Tibial artery (tissue), 4 donors: ENCODE results near the gene SAP30.
A peak's percentile ranks its signal among the peaks of the same experiment; 100 is the strongest.

Experiments used
- DNase-seq, 2 donors: peaks; one replicate each; pipeline ENCODE4 v3.0.0-alpha.2; 2019
- H3K27ac ChIP-seq, 2 donors: fragments of 200-600 bp; sonication (generic) in 1 of 2; 1 replicate in 1 of 2; 2 replicates in 1 of 2; pipeline ENCODE4 v1.5.1; 2018 to 2019; ENCODE audit warnings: mild to moderate bottlenecking in 1 of 2
- H3K27me3 ChIP-seq, 2 donors: fragments of 200-600 bp; sonication (generic) in 1 of 2; one replicate each; pipeline versions ENCODE4 v1.5.1 to v1.6.0; 2016 to 2019
- H3K36me3 ChIP-seq, 3 donors: fragments of 200-600 bp; sonication (generic) in 2 of 3; one replicate each; pipeline ENCODE4 v1.5.1; 2016 to 2019; ENCODE audit warnings: mild to moderate bottlenecking in 2 of 3
- H3K4me1 ChIP-seq, 4 donors: fragments of 200-600 bp; sonication (generic) in 2 of 4; 1 replicate in 3 of 4; 2 replicates in 1 of 4; pipeline ENCODE4 v1.5.1; 2016 to 2019
- H3K4me3 ChIP-seq, 2 donors: fragments of 200-600 bp; sonication (generic) in 1 of 2; 1 replicate in 1 of 2; 2 replicates in 1 of 2; pipeline ENCODE4 v1.5.1; 2018 to 2019; ENCODE audit warnings: mild to moderate bottlenecking in 2 of 2
- H3K9me3 ChIP-seq, 3 donors: fragments of 200-600 bp; sonication (generic) in 1 of 3; one replicate each; pipeline ENCODE4 v1.5.1; 2016 to 2019
- intact Hi-C: fragments of 100-400 bp; cut with DNase I; formaldehyde crosslinking; loops from one replicate; pipeline ENCODE4 v1.15.0; 2023; ENCODE audit warnings: low total_unique reads
- TF ChIP-seq, protein P1 (sequence below), 2 experiments: fragments of 200-600 bp in 1 of 2; fragments of 450-650 bp in 1 of 2; IDR thresholded peaks; one replicate each; pipeline ENCODE4 v1.5.1; 2017 to 2019; ENCODE audit warnings: antibody characterized with exemption in 2 of 2, mild to moderate bottlenecking in 1 of 2, moderate library complexity in 1 of 2

The SAP30 gene

DNA sequence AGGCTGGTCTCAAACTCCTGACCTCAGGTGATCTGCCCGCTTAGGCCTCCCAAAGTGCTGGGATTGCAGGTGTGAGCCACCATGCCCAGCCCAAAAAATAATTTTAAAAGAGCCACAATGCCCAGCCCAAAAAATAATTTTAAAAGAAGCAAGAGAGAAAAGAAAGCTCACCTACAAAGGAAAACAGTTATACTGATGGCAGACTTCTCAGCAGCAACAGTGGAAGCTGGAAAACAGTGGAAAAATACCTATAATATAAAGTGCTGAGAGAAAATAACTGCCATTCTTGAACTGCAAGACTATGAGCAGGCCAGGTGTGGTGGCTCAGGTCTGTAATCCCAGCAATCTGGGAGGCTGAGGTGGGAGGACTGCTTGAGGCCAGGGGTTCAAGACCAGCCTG is 23.3 kb upstream of the SAP30 start:
- intact Hi-C loops, result no loop called here

DNA sequence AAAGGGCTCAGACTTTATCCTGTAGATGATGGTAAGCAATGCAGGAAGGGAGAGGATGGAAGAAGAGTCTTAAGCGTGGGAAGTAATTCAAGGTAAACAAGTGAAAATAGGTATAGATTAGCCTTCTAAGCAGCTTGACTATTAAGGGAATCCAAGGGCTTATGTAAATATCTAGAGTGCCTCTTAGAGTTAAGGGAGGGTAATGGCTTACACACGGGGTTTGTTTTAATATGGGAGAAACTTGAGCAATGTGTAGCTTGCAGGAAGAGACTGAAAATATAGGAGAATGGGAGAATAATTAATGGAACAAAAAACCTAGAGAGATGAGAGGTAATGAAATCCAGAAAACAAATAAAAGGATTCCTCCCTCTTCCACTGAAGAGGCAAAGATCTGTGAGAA is 12.8 kb upstream of the SAP30 start:
- H3K27ac ChIP-seq, result no peak overlapping the region
- H3K4me3 ChIP-seq, result no peak overlapping the region
- no peaks in the 10 kb centered on the region for H3K27me3 ChIP-seq
- intact Hi-C loops, result no loop called here
- no peak for DNase-seq
- H3K36me3 ChIP-seq, result no peaks in the 10 kb centered on the region
- no peaks in the 10 kb centered on the region for H3K9me3 ChIP-seq
- TF ChIP-seq, protein P1, sequence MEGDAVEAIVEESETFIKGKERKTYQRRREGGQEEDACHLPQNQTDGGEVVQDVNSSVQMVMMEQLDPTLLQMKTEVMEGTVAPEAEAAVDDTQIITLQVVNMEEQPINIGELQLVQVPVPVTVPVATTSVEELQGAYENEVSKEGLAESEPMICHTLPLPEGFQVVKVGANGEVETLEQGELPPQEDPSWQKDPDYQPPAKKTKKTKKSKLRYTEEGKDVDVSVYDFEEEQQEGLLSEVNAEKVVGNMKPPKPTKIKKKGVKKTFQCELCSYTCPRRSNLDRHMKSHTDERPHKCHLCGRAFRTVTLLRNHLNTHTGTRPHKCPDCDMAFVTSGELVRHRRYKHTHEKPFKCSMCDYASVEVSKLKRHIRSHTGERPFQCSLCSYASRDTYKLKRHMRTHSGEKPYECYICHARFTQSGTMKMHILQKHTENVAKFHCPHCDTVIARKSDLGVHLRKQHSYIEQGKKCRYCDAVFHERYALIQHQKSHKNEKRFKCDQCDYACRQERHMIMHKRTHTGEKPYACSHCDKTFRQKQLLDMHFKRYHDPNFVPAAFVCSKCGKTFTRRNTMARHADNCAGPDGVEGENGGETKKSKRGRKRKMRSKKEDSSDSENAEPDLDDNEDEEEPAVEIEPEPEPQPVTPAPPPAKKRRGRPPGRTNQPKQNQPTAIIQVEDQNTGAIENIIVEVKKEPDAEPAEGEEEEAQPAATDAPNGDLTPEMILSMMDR (IDR thresholded peaks at IDR 0.05), result no peak
- H3K4me1 ChIP-seq, result peaks cover 0 to 5% (median 0%) of the 10 kb centered on the region in 4 donors

More for the DNA sequence above, 23.3 kb upstream of the SAP30 start:
- TF ChIP-seq, protein P1 (IDR thresholded peaks at IDR 0.05), result no peak
- peaks cover 0 to 19% (median 2%) of the 10 kb centered on the region in 4 donors for H3K4me1 ChIP-seq
- no peaks in the 10 kb centered on the region for H3K9me3 ChIP-seq
- H3K27ac ChIP-seq, result no peak overlapping the region
- DNase-seq, result no peak
- H3K4me3 ChIP-seq, result no peak overlapping the region
- no peaks in the 10 kb centered on the region for H3K27me3 ChIP-seq
- no peaks in the 10 kb centered on the region for H3K36me3 ChIP-seq

DNA sequence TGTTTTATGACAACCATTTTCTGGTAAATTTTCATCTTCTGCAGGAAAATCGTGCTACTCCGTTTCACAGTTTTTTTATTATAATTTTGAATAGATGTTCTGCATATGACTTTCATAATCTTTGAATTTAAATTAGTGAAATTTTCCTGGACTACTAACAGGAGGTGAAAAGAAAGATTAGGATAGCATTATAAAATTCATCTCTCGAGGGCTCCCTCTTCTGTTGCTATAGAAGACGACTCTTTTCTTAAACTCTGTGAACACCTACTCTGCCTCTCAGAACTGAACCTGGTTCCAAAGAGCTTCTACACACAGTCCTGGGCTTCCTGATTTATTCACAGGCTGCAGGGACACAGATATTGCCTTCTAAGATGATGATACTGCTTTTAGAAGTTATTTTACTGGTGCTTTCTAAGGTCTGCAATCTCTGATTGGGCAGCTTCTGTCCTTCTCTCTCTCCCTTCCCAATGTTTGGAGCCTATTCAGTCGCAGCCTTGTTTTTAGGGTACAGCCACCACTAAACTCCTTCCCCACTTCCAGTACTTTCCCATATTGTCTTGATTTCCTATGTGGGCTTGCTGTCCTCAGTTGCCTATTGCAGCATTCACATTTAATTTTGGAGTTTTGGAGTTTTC is 10.1 kb upstream of the SAP30 start:
- intact Hi-C loops, result no loop called here
- TF ChIP-seq, protein P1 (IDR thresholded peaks at IDR 0.05), result peak in 1 of 2 experiments; percentile 24

DNA sequence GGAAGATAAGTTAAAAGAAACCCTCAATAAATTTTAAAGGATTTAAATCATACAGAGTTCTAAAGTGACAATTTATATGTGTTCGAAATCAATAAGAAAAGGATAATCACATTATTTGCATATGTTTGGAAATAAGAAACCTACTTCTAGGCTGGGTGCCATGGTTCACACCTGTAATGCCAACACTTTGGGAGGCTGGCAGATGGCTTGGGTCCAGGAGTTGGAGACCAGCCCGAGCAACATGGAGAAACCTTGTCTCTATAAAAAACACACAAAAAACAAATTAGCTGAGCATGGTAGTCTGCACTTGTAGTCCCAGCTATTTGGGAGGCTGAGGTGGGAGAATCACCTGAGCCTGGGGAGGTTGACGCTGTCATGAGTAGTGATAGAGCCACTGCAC is 8.1 kb upstream of the SAP30 start:
- Histone ChIP-seq H3K27me3 (no peaks in the 10 kb centered on the region), H3K9me3 (no peaks in the 10 kb centered on the region), H3K4me1 (peaks cover 0 to 19% (median 3%) of the 10 kb centered on the region in 4 donors), H3K36me3 (no peaks in the 10 kb centered on the region), H3K4me3 (no peak overlapping the region), H3K27ac (no peak overlapping the region)
- intact Hi-C loops, result no loop called here
- no peak for DNase-seq
- TF ChIP-seq, protein P1 (IDR thresholded peaks at IDR 0.05), result no peak

More for the DNA sequence above, 10.1 kb upstream of the SAP30 start:
- H3K9me3 ChIP-seq, result no peaks in the 10 kb centered on the region
- H3K27ac ChIP-seq, result no peak overlapping the region
- H3K36me3 ChIP-seq, result no peaks in the 10 kb centered on the region
- H3K4me1 ChIP-seq, result peaks cover 0 to 9% (median 0%) of the 10 kb centered on the region in 4 donors
- H3K4me3 ChIP-seq, result no peak overlapping the region
- no peak for DNase-seq
- no peaks in the 10 kb centered on the region for H3K27me3 ChIP-seq

DNA sequence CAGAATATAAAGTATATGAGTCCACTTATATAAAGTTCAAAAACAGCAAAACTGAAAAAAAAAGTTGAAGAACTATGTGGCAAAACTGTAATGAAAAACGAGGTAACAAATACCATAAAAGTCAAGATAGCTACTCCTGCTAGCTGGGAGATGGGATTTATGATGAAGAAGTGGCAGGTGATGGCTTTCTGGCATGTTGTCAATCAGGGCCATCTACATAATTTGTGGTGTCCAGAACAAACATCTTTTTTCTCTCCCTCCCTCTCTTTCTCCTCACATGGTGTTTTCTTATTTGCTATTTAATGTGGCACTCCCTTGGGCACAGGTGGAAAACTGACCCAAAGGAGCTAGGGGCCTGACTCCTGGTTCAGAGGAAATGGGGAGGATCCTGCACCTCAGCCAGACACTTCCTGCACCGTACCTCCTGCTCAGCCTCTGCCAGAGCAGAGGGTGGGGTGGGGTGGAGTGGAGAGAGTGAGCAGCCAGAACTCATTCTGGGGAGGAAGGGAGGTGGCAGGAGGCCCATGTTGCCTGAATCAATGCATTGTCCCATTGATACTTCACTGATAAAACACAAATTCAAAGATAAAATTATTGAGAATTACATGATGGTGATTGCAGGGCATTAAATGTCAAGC is 5.3 kb upstream of the SAP30 start:
- Histone ChIP-seq H3K4me3 (no peak overlapping the region), H3K9me3 (no peaks in the 10 kb centered on the region), H3K27ac (peak overlapping the region in 1 of 2 donors; percentile 32), H3K36me3 (no peaks in the 10 kb centered on the region), H3K27me3 (no peaks in the 10 kb centered on the region), H3K4me1 (peaks cover 0 to 33% (median 8%) of the 10 kb centered on the region in 4 donors)
- no peak for DNase-seq
- TF ChIP-seq, protein P1 (IDR thresholded peaks at IDR 0.05), result no peak
- intact Hi-C loops, result no loop called here
